ENCODE measurements around the gene SAMD11.
"Not testable (repeated sequence)": the region's sequence is repeated elsewhere in the genome, so short reads cannot be mapped to it uniquely, and the experiment has no call there.

DNA sequence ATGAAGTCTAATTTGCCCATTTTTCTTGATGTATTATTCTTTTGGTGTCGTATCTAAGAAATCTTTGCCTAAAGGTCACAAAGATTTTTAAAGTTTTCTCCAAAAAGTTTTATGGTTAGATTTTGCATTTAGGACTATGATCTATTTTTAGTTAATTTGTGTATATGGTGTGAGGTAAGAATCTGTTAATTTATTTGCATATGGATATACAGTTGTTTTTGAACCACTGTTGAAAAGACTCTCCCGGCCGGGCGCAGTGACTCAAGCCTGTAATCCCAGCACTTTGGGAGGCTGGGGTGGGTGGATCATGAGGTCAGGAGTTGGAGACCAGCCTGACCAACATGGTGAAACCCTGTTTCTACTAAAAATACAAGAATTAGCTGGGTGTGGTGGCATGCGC, 64.3 kb downstream of the SAMD11 start:
- not testable (repeated sequence) for TF ChIP-seq POLR2A, POLR2AphosphoS5 (IDR thresholded peaks at IDR 0.05)
- TF ChIP-seq, protein P1, sequence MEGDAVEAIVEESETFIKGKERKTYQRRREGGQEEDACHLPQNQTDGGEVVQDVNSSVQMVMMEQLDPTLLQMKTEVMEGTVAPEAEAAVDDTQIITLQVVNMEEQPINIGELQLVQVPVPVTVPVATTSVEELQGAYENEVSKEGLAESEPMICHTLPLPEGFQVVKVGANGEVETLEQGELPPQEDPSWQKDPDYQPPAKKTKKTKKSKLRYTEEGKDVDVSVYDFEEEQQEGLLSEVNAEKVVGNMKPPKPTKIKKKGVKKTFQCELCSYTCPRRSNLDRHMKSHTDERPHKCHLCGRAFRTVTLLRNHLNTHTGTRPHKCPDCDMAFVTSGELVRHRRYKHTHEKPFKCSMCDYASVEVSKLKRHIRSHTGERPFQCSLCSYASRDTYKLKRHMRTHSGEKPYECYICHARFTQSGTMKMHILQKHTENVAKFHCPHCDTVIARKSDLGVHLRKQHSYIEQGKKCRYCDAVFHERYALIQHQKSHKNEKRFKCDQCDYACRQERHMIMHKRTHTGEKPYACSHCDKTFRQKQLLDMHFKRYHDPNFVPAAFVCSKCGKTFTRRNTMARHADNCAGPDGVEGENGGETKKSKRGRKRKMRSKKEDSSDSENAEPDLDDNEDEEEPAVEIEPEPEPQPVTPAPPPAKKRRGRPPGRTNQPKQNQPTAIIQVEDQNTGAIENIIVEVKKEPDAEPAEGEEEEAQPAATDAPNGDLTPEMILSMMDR (IDR thresholded peaks at IDR 0.05), result not testable (repeated sequence)
